ENCODE measurements around the gene PAM16.
"Not testable (repeated sequence)": the region's sequence is repeated elsewhere in the genome, so short reads cannot be mapped to it uniquely, and the experiment has no call there.

The PAM16 gene

DNA sequence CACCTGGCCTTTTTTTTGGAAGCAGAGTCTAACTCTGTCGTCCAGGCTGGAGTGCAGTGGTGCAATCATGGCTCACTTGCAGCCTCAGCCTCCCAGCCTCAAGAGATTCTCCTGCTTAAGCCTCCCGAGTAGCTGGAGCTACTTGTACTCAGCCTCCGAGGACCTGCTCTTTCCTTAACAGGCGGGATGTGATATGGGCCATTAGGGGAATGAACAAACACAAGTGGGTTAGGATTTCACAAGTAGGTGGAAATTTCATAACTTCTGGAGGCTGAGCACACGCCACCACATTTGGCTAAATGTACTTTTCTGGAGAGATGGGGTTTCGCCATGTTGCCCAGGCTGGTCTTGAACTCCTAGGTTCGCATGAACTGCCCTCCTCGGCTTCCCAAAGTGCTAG lies 4.1 kb downstream of the PAM16 start:
- H3K27me3 Mint-ChIP-seq (ENCODE audit: low read depth, poor library complexity) = no peaks in the 10 kb centered on the region
- H3K36me3 Mint-ChIP-seq (ENCODE audit: low read depth) = peaks cover 25% of the 10 kb centered on the region
- peaks cover 18% of the 10 kb centered on the region for H3K4me1 Mint-ChIP-seq
- H3K27ac Mint-ChIP-seq = peak overlapping the region; percentile 72
- H3K4me3 Mint-ChIP-seq = no peak overlapping the region
- H3K9me3 Mint-ChIP-seq = peaks cover 10% of the 10 kb centered on the region
- DNase-seq = no peak
- TF ChIP-seq, protein P1, sequence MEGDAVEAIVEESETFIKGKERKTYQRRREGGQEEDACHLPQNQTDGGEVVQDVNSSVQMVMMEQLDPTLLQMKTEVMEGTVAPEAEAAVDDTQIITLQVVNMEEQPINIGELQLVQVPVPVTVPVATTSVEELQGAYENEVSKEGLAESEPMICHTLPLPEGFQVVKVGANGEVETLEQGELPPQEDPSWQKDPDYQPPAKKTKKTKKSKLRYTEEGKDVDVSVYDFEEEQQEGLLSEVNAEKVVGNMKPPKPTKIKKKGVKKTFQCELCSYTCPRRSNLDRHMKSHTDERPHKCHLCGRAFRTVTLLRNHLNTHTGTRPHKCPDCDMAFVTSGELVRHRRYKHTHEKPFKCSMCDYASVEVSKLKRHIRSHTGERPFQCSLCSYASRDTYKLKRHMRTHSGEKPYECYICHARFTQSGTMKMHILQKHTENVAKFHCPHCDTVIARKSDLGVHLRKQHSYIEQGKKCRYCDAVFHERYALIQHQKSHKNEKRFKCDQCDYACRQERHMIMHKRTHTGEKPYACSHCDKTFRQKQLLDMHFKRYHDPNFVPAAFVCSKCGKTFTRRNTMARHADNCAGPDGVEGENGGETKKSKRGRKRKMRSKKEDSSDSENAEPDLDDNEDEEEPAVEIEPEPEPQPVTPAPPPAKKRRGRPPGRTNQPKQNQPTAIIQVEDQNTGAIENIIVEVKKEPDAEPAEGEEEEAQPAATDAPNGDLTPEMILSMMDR (IDR thresholded peaks at IDR 0.05) = no peak

GRCh38 chr16:4345836-4346781 lies 5.0 kb downstream of the PAM16 start:
- TF ChIP-seq, protein P1 (IDR thresholded peaks at IDR 0.05) = no peak

GRCh38 chr16:4344983-4345835 lies 5.9 kb downstream of the PAM16 start:
- H3K27me3 Mint-ChIP-seq (ENCODE audit: low read depth, poor library complexity) = no peaks in the 10 kb centered on the region
- no peak overlapping the region for H3K27ac Mint-ChIP-seq
- no peak overlapping the region for H3K4me3 Mint-ChIP-seq
- H3K9me3 Mint-ChIP-seq = peaks cover 10% of the 10 kb centered on the region
- H3K36me3 Mint-ChIP-seq (ENCODE audit: low read depth) = peaks cover 25% of the 10 kb centered on the region
- DNase-seq = no peak
- H3K4me1 Mint-ChIP-seq = peaks cover 6% of the 10 kb centered on the region
- TF ChIP-seq, protein P1 (IDR thresholded peaks at IDR 0.05) = no peak

More at GRCh38 chr16:4345836-4346781, 5.0 kb downstream of the PAM16 start:
- DNase-seq = no peak
- H3K27me3 Mint-ChIP-seq (ENCODE audit: low read depth, poor library complexity) = no peaks in the 10 kb centered on the region
- H3K9me3 Mint-ChIP-seq = peaks cover 10% of the 10 kb centered on the region
- H3K4me1 Mint-ChIP-seq = peaks cover 11% of the 10 kb centered on the region
- no peak overlapping the region for H3K27ac Mint-ChIP-seq
- H3K4me3 Mint-ChIP-seq = no peak overlapping the region
- peaks cover 25% of the 10 kb centered on the region for H3K36me3 Mint-ChIP-seq (ENCODE audit: low read depth)

DNA sequence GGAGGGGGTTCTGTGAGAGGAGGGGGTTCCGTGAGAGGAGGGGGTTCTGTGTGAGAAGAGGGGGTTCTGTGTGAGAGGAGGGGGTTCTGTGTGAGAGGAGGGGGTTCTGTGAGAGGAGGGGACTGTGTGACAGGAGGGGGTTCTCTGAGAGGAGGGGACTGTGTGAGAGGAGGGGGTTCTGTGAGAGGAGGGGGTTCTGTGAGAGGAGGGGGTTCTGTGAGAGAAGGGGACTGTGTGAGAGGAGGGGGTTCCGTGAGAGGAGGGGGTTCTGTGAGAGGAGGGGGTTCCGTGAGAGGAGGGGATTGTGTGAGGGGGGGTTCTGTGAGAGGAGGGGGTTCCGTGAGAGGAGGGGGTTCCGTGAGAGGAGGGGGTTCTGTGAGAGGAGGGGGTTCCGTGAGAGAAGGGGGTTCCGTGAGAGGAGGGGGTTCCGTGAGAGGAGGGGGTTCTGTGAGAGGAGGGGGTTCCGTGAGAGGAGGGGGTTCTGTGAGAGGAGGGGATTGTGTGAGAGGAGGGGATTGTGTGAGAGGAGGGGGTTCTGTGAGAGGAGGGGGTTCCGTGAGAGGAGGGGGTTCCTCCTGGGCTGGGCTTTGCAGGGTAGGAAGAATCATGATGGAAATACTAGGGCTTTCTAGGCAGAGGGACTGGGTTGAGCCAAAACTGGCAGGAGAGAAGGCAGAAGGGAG lies 6.7 kb downstream of the PAM16 start:
- peaks cover 25% of the 10 kb centered on the region for H3K36me3 Mint-ChIP-seq (ENCODE audit: low read depth)
- not testable (repeated sequence) for H3K4me3 Mint-ChIP-seq, H3K27ac Mint-ChIP-seq

DNA sequence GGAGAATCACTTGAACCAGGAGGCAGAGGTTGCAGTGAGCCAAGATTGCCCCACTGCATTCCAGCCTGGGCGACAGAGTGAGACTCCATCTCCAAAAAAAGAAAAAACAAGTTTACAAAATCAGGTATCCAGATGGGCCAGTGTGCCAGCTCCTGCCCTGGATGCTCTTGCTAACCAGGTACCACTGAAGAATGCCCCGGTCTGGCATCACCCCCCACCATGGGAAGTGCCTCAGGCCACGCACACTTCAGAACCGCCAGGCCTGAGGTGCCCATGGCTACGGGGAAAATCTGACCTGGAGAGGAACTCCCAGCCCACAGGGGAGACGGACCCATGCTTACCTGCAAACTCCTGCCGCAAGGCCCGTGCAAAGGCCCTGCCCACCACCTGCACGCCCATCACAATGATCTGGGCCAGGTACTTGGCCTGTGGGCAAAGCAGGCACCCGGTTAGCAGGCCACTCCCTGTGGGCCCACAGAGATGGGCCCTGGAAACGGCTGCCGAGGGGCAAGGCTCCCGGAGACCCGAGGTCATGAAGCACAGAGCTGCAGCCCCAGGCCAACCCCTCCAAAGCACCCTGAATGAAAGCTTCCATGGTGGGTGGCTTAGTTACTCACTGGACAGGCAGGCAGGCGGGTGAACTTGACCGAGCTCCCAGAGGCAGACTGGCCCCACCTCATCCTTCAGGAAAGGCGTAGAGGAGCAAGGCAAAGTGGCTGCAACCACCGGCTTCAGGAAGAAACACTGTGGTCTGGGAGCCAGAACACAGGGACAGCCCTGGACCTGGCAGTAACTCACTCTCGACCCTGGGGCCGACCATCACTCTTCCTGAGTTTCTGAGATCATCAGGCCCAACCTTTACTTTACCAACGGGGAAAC lies 8.0 kb downstream of the PAM16 start:
- no peaks in the 10 kb centered on the region for H3K27me3 Mint-ChIP-seq (ENCODE audit: low read depth, poor library complexity)
- DNase-seq = no peak
- H3K4me3 Mint-ChIP-seq = no peak overlapping the region
- H3K36me3 Mint-ChIP-seq (ENCODE audit: low read depth) = peaks cover 20% of the 10 kb centered on the region
- peaks cover 10% of the 10 kb centered on the region for H3K9me3 Mint-ChIP-seq
- H3K27ac Mint-ChIP-seq = peak overlapping the region; percentile 84
- TF ChIP-seq, protein P1 (IDR thresholded peaks at IDR 0.05) = no peak
- peaks cover 7% of the 10 kb centered on the region for H3K4me1 Mint-ChIP-seq

More for the DNA sequence above, 6.7 kb downstream of the PAM16 start:
- DNase-seq; H3K27me3 Mint-ChIP-seq (ENCODE audit: low read depth, poor library complexity); H3K4me1 Mint-ChIP-seq; H3K9me3 Mint-ChIP-seq: not testable (repeated sequence)

Measured in nephron progenitor cell (in vitro differentiated cells).